ENCODE data around the gene PDGFD. TPM values are rescaled to one million over a fixed set of nuclear protein-coding genes. Genes with fewer than 3 reads are reported as not detected.

Gene PDGFD
- total RNA-seq, 1 donor from 2014 or later, result 5.0 TPM

- intact Hi-C loops (cut with DNase I), result no loop called here
- ATAC-seq (no peak), DNase-seq (no peak)
- no peak for TF ChIP-seq CTCF (IDR thresholded peaks at IDR 0.05)
- Histone ChIP-seq H3K4me1 (peaks cover 4% of the 10 kb centered on the region), H3K9me3 (no peaks in the 10 kb centered on the region), H3K36me3 (no peaks in the 10 kb centered on the region), H3K27ac (no peak overlapping the region), H3K4me3 (no peak overlapping the region), H3K27me3 (no peaks in the 10 kb centered on the region)
Measured at GRCh38 chr11:103883856-103884255, 280.1 kb downstream of the PDGFD start.

GRCh38 chr11:103883291-103883690 is 280.7 kb downstream of the PDGFD start:
- peaks cover 4% of the 10 kb centered on the region for H3K4me1 ChIP-seq
- intact Hi-C loops (cut with DNase I), result no loop called here

GRCh38 chr11:103881584-103881983 is 282.4 kb downstream of the PDGFD start:
- Histone ChIP-seq H3K9me3 (no peaks in the 10 kb centered on the region), H3K27ac (no peak overlapping the region), H3K4me1 (peaks cover 4% of the 10 kb centered on the region), H3K36me3 (no peaks in the 10 kb centered on the region), H3K4me3 (no peak overlapping the region), H3K27me3 (no peaks in the 10 kb centered on the region)
- intact Hi-C loops (cut with DNase I), result no loop called here
- no peak for DNase-seq
- no peak for ATAC-seq
- no peak for TF ChIP-seq CTCF (IDR thresholded peaks at IDR 0.05)

More at GRCh38 chr11:103883291-103883690, 280.7 kb downstream of the PDGFD start:
- H3K27ac ChIP-seq, result no peak overlapping the region
- no peak for ATAC-seq
- H3K27me3 ChIP-seq, result no peaks in the 10 kb centered on the region
- no peaks in the 10 kb centered on the region for H3K9me3 ChIP-seq
- no peak for DNase-seq
- no peaks in the 10 kb centered on the region for H3K36me3 ChIP-seq
- H3K4me3 ChIP-seq, result no peak overlapping the region
- no peak for TF ChIP-seq CTCF (IDR thresholded peaks at IDR 0.05)

GRCh38 chr11:103880968-103881367 is 283.0 kb downstream of the PDGFD start:
- H3K4me3 ChIP-seq, result no peak overlapping the region
- no peak overlapping the region for H3K27ac ChIP-seq
- H3K27me3 ChIP-seq, result no peaks in the 10 kb centered on the region
- peaks cover 4% of the 10 kb centered on the region for H3K4me1 ChIP-seq
- ATAC-seq, result no peak
- no peak for TF ChIP-seq CTCF (IDR thresholded peaks at IDR 0.05)
- intact Hi-C loops (cut with DNase I), result no loop called here
- no peaks in the 10 kb centered on the region for H3K9me3 ChIP-seq
- no peaks in the 10 kb centered on the region for H3K36me3 ChIP-seq
- no peak for DNase-seq

GRCh38 chr11:103878646-103879045 is 285.3 kb downstream of the PDGFD start:
- Histone ChIP-seq H3K27ac (no peak overlapping the region), H3K27me3 (no peaks in the 10 kb centered on the region), H3K9me3 (no peaks in the 10 kb centered on the region), H3K4me1 (peaks cover 4% of the 10 kb centered on the region), H3K4me3 (no peak overlapping the region), H3K36me3 (no peaks in the 10 kb centered on the region)
- ATAC-seq (no peak), DNase-seq (no peak)
- intact Hi-C loops (cut with DNase I), result no loop called here
- TF ChIP-seq CTCF (IDR thresholded peaks at IDR 0.05), result no peak

GRCh38 chr11:103877221-103877620 is 286.7 kb downstream of the PDGFD start:
- DNase-seq (no peak), ATAC-seq (no peak)
- H3K36me3 ChIP-seq, result no peaks in the 10 kb centered on the region
- no peak overlapping the region for H3K4me3 ChIP-seq
- H3K27me3 ChIP-seq, result no peaks in the 10 kb centered on the region
- H3K27ac ChIP-seq, result no peak overlapping the region
- intact Hi-C loops (cut with DNase I), result no loop called here
- H3K9me3 ChIP-seq, result no peaks in the 10 kb centered on the region
- peaks cover 4% of the 10 kb centered on the region for H3K4me1 ChIP-seq
- TF ChIP-seq CTCF (IDR thresholded peaks at IDR 0.05), result no peak
